Liver (tissue), 9 donors: ENCODE measurements around the gene RGS13. TPM values are rescaled to one million over a fixed set of nuclear protein-coding genes. Genes with fewer than 3 reads are reported as not detected.

Source experiments
- DNase-seq: peaks from one replicate; pipeline ENCODE4 v3.0.0-alpha.2; 2017; ENCODE audit warnings: low spot score
- H3K27ac ChIP-seq, 2 donors: one replicate each; pipeline ENCODE4 v1.7.0; 2013; ENCODE audit warnings: inconsistent platforms in 2 of 2, low read length in 2 of 2, control low read depth in 1 of 2, low read depth in 1 of 2, mild to moderate bottlenecking in 1 of 2
- H3K27me3 ChIP-seq, 4 donors: one replicate each; pipeline versions ENCODE4 v1.6.1 to v1.7.0; 2013; ENCODE audit warnings: low read length in 3 of 4, inconsistent platforms in 1 of 4, mild to moderate bottlenecking in 1 of 4, moderate library complexity in 1 of 4; ENCODE audit not compliant: control insufficient read depth in 4 of 4, insufficient read depth in 4 of 4
- H3K36me3 ChIP-seq, 4 donors: one replicate each; pipeline versions ENCODE4 v1.6.1 to v1.7.0; 2013; ENCODE audit warnings: low read length in 3 of 4, mild to moderate bottlenecking in 3 of 4, low read depth in 1 of 4, moderate library complexity in 1 of 4; ENCODE audit not compliant: control insufficient read depth in 4 of 4, insufficient read depth in 3 of 4
- H3K4me1 ChIP-seq, 4 donors: one replicate each; pipeline versions ENCODE4 v1.6.1 to v1.7.0; 2013; ENCODE audit warnings: low read length in 3 of 4, mild to moderate bottlenecking in 3 of 4, moderate library complexity in 1 of 4; ENCODE audit not compliant: control insufficient read depth in 4 of 4, insufficient read depth in 4 of 4
- H3K4me3 ChIP-seq, 3 donors: one replicate each; pipeline versions ENCODE4 v1.6.1 to v1.7.0; 2013; ENCODE audit warnings: low read length in 3 of 3, control low read depth in 1 of 3, low read depth in 1 of 3, mild to moderate bottlenecking in 1 of 3
- H3K9ac ChIP-seq, 2 donors: one replicate each; pipeline ENCODE4 v1.7.0; 2013; ENCODE audit warnings: low read length in 2 of 2, mild to moderate bottlenecking in 2 of 2, moderate library complexity in 2 of 2, control low read depth in 1 of 2, low read depth in 1 of 2
- H3K9me3 ChIP-seq, 4 donors: one replicate each; pipeline versions ENCODE4 v1.6.1 to v1.7.0; 2013; ENCODE audit warnings: low read length in 3 of 4; ENCODE audit not compliant: control insufficient read depth in 4 of 4
- EGR1 ChIP-seq, 2 donors: IDR thresholded peaks; 2 replicates each; pipeline ENCODE4 v1.6.1; 2016 to 2018; ENCODE audit warnings: antibody characterized with exemption in 2 of 2, low read depth in 2 of 2
- FOXA1 ChIP-seq: IDR thresholded peaks from 2 replicates; pipeline ENCODE4 v1.6.1; 2016; ENCODE audit warnings: antibody characterized with exemption
- FOXA2 ChIP-seq: IDR thresholded peaks from 2 replicates; pipeline ENCODE4 v1.6.1; 2016; ENCODE audit warnings: antibody characterized with exemption
- GABPA ChIP-seq, 2 donors: IDR thresholded peaks in 1 of 2; conservative IDR thresholded peaks in 1 of 2; 2 replicates each; pipeline ENCODE4 v1.6.1; 2016; ENCODE audit warnings: antibody characterized with exemption in 2 of 2, mild to moderate bottlenecking in 1 of 2, moderate library complexity in 1 of 2
- HNF4A ChIP-seq, 2 donors: conservative IDR thresholded peaks; 2 replicates each; pipeline ENCODE4 v1.6.1; 2016; ENCODE audit warnings: antibody characterized with exemption in 2 of 2, mild to moderate bottlenecking in 2 of 2
- JUND ChIP-seq, 2 donors: IDR thresholded peaks; 2 replicates each; pipeline ENCODE4 v1.6.1; 2016; ENCODE audit warnings: antibody characterized with exemption in 2 of 2
- NR2F2 ChIP-seq: IDR thresholded peaks from 2 replicates; pipeline ENCODE4 v1.6.1; 2016; ENCODE audit warnings: antibody characterized with exemption
- SP1 ChIP-seq: IDR thresholded peaks from 2 replicates; pipeline ENCODE4 v1.6.1; 2018; ENCODE audit warnings: antibody characterized with exemption, mild to moderate bottlenecking
- TAF1 ChIP-seq: conservative IDR thresholded peaks from 2 replicates; pipeline ENCODE4 v1.6.1; 2016; ENCODE audit warnings: antibody characterized with exemption, mild to moderate bottlenecking
- YY1 ChIP-seq: IDR thresholded peaks from 2 replicates; pipeline ENCODE4 v1.6.1; 2016; ENCODE audit warnings: antibody characterized with exemption, mild to moderate bottlenecking
- WGBS: extraction: QIAGEN DNeasy Blood & Tissue Kit; methylation state at CpG from one replicate; pipeline ENCODE4 v1.1.7; 2013; 5-methylcytosine and 5-hydroxymethylcytosine counted together
- polyA plus RNA-seq, 2 donors: library from polyadenylated mRNA; stranded (reverse) in 1 of 2; unstranded in 1 of 2; fragments of 200-250 nt in 1 of 2; fragments of >200 nt in 1 of 2; fragmentation: Nextera tagmentation in 1 of 2; extraction: Ambion mirVana in 1 of 2; gene quantifications; one replicate each; pipeline versions ENCODE4 v1.2.1 to v1.2.3, GENCODE V29; 2013 to 2015
- total RNA-seq, 2 donors: library from RNA; depleted of rRNA; stranded (reverse); fragments of >200 nt; gene quantifications; one replicate each; pipeline ENCODE4 v1.2.3, GENCODE V29; 2014
- TF ChIP-seq, protein P1 (sequence below): IDR thresholded peaks from 2 replicates; pipeline ENCODE4 v1.6.1; 2016; ENCODE audit warnings: antibody characterized with exemption, mild to moderate bottlenecking
- TF ChIP-seq, protein P2 (sequence below): fragments of 150-350 bp; IDR thresholded peaks from 2 replicates; pipeline ENCODE4 v1.5.1; 2017; ENCODE audit warnings: improper control_type of control experiment, low read depth, low read length; ENCODE audit not compliant: missing input control
- TF ChIP-seq, protein P3 (sequence below): IDR thresholded peaks from 2 replicates; pipeline ENCODE4 v1.6.1; 2016; ENCODE audit warnings: antibody characterized with exemption
- TF ChIP-seq, protein P4 (sequence below): IDR thresholded peaks from 2 replicates; pipeline ENCODE4 v1.6.1; 2016; ENCODE audit warnings: antibody characterized with exemption
- TF ChIP-seq, protein P5 (sequence below): IDR thresholded peaks from 2 replicates; pipeline ENCODE4 v1.6.1; 2016; ENCODE audit warnings: antibody characterized with exemption
- donor health status: healthy.
- donor health status: healthy.
- donor health status: healthy.
- donor health status: healthy.
- donor health status: healthy.

Gene RGS13
- total and polyA plus RNA-seq, 4 donors, result under 0.01 to 0.05 TPM; not detected in 2

DNA sequence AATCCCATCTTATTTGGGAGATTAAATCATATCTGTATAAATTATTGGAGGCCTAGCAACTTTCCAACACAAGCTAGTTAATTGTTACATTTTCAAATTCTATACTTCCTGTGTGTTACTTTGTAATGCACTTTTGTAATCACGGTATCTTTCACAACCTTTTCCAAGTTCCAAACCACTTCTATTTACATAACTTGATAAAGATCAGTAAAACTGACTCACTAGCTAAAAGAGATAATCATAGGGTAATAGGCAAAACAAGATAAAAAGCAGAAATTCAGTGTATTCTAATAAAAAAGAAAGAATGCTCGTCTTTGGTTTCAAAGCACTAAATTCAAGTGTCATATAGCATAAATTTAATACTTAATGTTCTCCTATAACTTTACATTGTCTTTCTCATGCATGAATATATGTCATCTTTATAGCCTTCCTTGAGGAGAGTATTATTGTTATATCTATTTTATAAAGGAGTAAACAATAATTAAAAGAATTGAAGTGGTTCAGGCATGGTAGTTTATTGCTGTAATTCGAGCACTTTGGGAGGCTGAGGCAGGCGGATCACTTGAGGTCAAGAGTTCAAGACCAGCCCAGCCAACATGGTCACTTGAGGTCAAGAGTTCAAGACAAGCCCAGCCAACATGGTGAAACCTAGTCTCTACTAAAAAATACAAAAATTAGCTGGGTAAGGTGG lies 66.4 kb downstream of the RGS13 start (continued):
- TF ChIP-seq, protein P1, sequence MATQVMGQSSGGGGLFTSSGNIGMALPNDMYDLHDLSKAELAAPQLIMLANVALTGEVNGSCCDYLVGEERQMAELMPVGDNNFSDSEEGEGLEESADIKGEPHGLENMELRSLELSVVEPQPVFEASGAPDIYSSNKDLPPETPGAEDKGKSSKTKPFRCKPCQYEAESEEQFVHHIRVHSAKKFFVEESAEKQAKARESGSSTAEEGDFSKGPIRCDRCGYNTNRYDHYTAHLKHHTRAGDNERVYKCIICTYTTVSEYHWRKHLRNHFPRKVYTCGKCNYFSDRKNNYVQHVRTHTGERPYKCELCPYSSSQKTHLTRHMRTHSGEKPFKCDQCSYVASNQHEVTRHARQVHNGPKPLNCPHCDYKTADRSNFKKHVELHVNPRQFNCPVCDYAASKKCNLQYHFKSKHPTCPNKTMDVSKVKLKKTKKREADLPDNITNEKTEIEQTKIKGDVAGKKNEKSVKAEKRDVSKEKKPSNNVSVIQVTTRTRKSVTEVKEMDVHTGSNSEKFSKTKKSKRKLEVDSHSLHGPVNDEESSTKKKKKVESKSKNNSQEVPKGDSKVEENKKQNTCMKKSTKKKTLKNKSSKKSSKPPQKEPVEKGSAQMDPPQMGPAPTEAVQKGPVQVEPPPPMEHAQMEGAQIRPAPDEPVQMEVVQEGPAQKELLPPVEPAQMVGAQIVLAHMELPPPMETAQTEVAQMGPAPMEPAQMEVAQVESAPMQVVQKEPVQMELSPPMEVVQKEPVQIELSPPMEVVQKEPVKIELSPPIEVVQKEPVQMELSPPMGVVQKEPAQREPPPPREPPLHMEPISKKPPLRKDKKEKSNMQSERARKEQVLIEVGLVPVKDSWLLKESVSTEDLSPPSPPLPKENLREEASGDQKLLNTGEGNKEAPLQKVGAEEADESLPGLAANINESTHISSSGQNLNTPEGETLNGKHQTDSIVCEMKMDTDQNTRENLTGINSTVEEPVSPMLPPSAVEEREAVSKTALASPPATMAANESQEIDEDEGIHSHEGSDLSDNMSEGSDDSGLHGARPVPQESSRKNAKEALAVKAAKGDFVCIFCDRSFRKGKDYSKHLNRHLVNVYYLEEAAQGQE, result peak; percentile 39
- TF ChIP-seq JUND (IDR thresholded peaks at IDR 0.05) (peak; percentile 75 to 85), EGR1 (IDR thresholded peaks at IDR 0.05; ENCODE audit: low read depth in 2 of 2) (peak in 1 of 2 donors; percentile 23), NR2F2 (no peak), YY1 (peak; percentile 15)

DNA sequence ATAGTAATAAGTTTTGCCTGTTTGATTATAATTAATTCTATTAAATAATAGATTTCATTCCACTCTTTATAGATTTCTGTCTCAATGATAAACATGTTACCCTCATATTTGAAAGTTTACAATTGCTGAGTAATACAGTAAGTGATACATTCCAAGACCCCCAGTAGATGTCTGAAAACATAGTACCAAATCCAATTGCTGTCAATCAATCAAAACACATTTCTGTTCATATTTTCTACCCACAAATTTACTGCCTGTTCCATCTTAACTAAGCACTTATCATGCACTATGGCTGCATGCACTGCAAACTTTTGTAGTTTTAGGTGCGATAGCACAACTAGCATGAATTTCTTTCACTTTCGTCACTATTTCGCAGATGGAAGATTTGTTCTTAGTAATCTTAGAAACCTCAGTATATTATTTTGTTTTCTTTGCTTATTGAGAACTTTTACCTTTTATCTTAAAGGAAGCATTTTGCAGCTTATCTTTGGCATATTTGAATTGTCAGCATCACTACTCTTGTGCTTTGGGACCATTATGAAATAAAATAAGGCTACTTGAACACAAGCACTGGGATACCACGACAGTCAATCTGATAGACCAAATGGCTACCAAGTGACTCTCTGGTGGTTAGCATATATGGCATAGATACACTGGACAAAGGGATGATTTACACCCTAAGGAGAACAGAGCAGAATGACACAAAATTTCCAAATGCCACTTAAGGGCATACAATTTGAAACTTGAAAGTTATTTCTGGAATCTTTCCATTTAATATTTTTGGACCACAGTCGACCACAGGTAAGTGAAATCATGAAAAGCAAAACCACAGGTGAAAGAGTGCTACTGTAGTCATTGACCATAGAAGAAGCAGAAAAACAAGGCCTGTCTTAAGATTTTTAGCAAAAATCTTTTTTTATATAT lies 67.6 kb downstream of the RGS13 start:
- TF ChIP-seq, protein P2, sequence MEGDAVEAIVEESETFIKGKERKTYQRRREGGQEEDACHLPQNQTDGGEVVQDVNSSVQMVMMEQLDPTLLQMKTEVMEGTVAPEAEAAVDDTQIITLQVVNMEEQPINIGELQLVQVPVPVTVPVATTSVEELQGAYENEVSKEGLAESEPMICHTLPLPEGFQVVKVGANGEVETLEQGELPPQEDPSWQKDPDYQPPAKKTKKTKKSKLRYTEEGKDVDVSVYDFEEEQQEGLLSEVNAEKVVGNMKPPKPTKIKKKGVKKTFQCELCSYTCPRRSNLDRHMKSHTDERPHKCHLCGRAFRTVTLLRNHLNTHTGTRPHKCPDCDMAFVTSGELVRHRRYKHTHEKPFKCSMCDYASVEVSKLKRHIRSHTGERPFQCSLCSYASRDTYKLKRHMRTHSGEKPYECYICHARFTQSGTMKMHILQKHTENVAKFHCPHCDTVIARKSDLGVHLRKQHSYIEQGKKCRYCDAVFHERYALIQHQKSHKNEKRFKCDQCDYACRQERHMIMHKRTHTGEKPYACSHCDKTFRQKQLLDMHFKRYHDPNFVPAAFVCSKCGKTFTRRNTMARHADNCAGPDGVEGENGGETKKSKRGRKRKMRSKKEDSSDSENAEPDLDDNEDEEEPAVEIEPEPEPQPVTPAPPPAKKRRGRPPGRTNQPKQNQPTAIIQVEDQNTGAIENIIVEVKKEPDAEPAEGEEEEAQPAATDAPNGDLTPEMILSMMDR, result no peak
- TF ChIP-seq SP1 (no peak), TAF1 (no peak), HNF4A (conservative IDR thresholded peaks at IDR 0.05) (no peak), YY1 (no peak), FOXA2 (no peak), NR2F2 (no peak), JUND (IDR thresholded peaks at IDR 0.05) (no peak), FOXA1 (no peak), GABPA (IDR thresholded peaks at IDR 0.05 in 1 of 2, conservative IDR thresholded peaks at IDR 0.05 in 1 of 2) (no peak)
- TF ChIP-seq, protein P3, sequence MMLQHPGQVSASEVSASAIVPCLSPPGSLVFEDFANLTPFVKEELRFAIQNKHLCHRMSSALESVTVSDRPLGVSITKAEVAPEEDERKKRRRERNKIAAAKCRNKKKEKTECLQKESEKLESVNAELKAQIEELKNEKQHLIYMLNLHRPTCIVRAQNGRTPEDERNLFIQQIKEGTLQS, result no peak
- TF ChIP-seq, protein P4, sequence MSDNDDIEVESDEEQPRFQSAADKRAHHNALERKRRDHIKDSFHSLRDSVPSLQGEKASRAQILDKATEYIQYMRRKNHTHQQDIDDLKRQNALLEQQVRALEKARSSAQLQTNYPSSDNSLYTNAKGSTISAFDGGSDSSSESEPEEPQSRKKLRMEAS, result no peak
- TF ChIP-seq, protein P1, result no peak
- TF ChIP-seq, protein P5, sequence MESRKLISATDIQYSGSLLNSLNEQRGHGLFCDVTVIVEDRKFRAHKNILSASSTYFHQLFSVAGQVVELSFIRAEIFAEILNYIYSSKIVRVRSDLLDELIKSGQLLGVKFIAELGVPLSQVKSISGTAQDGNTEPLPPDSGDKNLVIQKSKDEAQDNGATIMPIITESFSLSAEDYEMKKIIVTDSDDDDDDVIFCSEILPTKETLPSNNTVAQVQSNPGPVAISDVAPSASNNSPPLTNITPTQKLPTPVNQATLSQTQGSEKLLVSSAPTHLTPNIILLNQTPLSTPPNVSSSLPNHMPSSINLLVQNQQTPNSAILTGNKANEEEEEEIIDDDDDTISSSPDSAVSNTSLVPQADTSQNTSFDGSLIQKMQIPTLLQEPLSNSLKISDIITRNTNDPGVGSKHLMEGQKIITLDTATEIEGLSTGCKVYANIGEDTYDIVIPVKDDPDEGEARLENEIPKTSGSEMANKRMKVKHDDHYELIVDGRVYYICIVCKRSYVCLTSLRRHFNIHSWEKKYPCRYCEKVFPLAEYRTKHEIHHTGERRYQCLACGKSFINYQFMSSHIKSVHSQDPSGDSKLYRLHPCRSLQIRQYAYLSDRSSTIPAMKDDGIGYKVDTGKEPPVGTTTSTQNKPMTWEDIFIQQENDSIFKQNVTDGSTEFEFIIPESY, result no peak

More for the DNA sequence above, 67.6 kb downstream of the RGS13 start:
- Histone ChIP-seq H3K27me3 (no peaks in the 10 kb centered on the region), H3K27ac (no peak overlapping the region), H3K4me1 (peaks cover 0 to 6% (median 3%) of the 10 kb centered on the region in 4 donors), H3K36me3 (no peaks in the 10 kb centered on the region), H3K4me3 (no peak overlapping the region), H3K9me3 (no peaks in the 10 kb centered on the region), H3K9ac (no peak overlapping the region)
- no peak for DNase-seq
- 91% methylated on average over 5 of the region's 5 CpGs for WGBS
